ENCODE measurements around the gene HSH2D.

The HSH2D gene

DNA sequence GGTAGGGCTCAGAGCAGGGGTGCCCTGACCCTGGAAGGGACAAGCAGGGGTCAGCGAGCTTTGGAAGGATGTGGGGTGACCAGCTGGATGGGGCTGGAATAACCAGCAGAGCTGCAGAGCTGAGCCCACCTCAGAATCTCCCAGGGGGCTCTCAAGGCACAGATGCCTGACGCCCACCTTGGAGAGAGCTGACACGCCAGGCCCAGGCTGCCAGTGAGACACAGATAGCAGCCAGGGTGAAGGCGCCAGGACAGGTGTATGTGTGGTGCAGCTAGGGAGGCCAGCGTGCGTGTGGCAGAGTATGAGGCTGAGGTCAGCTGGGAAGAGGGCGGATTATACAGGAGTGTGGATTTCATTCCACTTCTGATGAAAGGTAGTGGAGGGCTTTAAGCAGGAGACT is 63.2 kb downstream of the HSH2D start:
- TF ChIP-seq, protein P1, sequence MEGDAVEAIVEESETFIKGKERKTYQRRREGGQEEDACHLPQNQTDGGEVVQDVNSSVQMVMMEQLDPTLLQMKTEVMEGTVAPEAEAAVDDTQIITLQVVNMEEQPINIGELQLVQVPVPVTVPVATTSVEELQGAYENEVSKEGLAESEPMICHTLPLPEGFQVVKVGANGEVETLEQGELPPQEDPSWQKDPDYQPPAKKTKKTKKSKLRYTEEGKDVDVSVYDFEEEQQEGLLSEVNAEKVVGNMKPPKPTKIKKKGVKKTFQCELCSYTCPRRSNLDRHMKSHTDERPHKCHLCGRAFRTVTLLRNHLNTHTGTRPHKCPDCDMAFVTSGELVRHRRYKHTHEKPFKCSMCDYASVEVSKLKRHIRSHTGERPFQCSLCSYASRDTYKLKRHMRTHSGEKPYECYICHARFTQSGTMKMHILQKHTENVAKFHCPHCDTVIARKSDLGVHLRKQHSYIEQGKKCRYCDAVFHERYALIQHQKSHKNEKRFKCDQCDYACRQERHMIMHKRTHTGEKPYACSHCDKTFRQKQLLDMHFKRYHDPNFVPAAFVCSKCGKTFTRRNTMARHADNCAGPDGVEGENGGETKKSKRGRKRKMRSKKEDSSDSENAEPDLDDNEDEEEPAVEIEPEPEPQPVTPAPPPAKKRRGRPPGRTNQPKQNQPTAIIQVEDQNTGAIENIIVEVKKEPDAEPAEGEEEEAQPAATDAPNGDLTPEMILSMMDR (IDR thresholded peaks at IDR 0.05; ENCODE audit: unreplicated experiment in 3 of 3) = no peak
- Mint-ChIP-seq H3K27me3 (ENCODE audit: low read depth) (no peaks in the 10 kb centered on the region), H3K27ac (no peak overlapping the region), H3K4me3 (no peak overlapping the region), H3K36me3 (ENCODE audit: low read depth) (peaks cover 53% of the 10 kb centered on the region), H3K9me3 (no peaks in the 10 kb centered on the region), H3K4me1 (peaks cover 6% of the 10 kb centered on the region)

- Mint-ChIP-seq H3K4me3 (no peak overlapping the region), H3K27ac (no peak overlapping the region), H3K9me3 (peaks cover 4% of the 10 kb centered on the region), H3K36me3 (ENCODE audit: low read depth) (peaks cover 57% of the 10 kb centered on the region), H3K27me3 (ENCODE audit: low read depth) (no peaks in the 10 kb centered on the region), H3K4me1 (peaks cover 6% of the 10 kb centered on the region)
- TF ChIP-seq, protein P1 (IDR thresholded peaks at IDR 0.05; ENCODE audit: unreplicated experiment in 3 of 3) = no peak
Measured at GRCh38 chr19:16207063-16207462, 63.6 kb downstream of the HSH2D start.

DNA sequence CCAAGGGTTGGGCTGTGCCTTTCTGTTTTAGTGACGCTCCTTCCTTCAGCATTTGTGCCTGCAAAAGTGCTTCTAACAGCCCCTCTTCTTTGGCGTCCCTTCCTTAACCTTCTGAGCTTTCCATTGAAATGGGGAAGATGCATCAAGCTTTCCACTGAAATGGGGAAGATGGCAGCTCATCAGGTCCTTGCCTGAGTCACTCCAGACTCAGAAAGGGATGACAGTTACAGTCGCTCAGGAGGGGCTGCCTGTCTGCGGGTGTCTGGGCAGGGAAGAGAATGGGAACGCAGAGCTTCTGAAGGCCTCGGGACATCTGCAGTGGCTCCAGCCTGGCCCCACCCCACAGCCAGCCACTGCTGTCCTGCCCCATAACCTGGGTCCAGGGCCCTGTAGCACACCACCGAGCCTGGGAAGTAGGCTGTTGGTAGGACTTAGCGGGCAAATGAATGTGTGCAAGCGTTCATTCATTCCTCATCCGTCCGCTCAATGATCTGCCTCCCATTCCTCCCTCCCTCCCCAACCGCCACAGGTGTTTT is 64.1 kb downstream of the HSH2D start:
- Mint-ChIP-seq H3K27me3 (ENCODE audit: low read depth) (no peaks in the 10 kb centered on the region), H3K27ac (no peak overlapping the region), H3K9me3 (peaks cover 4% of the 10 kb centered on the region), H3K36me3 (ENCODE audit: low read depth) (peaks cover 58% of the 10 kb centered on the region), H3K4me1 (peaks cover 6% of the 10 kb centered on the region), H3K4me3 (no peak overlapping the region)
- TF ChIP-seq, protein P1 (IDR thresholded peaks at IDR 0.05; ENCODE audit: unreplicated experiment in 3 of 3) = no peak

Measured in nephron (organoid).